GM12892 (cell line): ENCODE measurements around the gene COL19A1.
"Not testable (repeated sequence)": the region's sequence is repeated elsewhere in the genome, so short reads cannot be mapped to it uniquely, and the experiment has no call there.

ENCODE experiments used
- POLR2A ChIP-seq: IDR thresholded peaks from 2 replicates; pipeline ENCODE4 v1.6.1; 2011; ENCODE audit warnings: low read depth, low read length, control low read depth
- POLR2AphosphoS5 ChIP-seq: IDR thresholded peaks from 2 replicates; pipeline ENCODE4 v1.6.1; 2011; ENCODE audit warnings: low read depth, low read length, control low read depth
- TAF1 ChIP-seq: IDR thresholded peaks from 2 replicates; pipeline ENCODE4 v1.6.1; 2011; ENCODE audit warnings: low read depth, mild to moderate bottlenecking, control low read depth, low read length, borderline replicate concordance

DNA sequence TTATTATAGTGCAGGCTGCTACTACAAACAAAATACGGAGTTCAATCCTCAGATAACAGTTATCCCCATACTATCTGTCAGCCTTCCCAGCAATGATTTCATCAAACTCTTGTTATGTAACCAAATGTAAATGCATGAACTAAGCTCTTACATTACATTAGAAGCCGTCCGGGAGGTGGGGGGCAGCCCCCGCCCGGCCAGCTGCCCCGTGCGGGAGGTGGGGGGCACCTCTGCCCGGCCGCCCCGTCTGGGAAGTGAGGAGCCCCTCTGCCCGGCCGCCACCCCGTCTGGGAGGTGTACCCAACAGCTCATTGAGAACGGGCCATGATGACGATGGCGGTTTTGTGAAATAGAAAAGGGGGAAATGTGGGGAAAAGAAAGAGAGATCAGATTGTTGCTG lies 99.6 kb downstream of the COL19A1 start:
- TF ChIP-seq POLR2A, TAF1, POLR2AphosphoS5: not testable (repeated sequence)
